GM19372 (cell line): ENCODE measurements around the gene NDEL1.
"Not testable (repeated sequence)": the region's sequence is repeated elsewhere in the genome, so short reads cannot be mapped to it uniquely, and the experiment has no call there.

Source experiments
- ATAC-seq: cut with Tn5 transposase; IDR thresholded peaks from one replicate; pipeline ENCODE4 v1.9.1; 2021; ENCODE audit warnings: mild to moderate bottlenecking, low read depth, moderate library complexity; ENCODE audit not compliant: unreplicated experiment

NDEL1 gene, protein sequence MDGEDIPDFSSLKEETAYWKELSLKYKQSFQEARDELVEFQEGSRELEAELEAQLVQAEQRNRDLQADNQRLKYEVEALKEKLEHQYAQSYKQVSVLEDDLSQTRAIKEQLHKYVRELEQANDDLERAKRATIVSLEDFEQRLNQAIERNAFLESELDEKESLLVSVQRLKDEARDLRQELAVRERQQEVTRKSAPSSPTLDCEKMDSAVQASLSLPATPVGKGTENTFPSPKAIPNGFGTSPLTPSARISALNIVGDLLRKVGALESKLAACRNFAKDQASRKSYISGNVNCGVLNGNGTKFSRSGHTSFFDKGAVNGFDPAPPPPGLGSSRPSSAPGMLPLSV

GRCh38 chr17:8435245-8436168, at the start of gene NDEL1:
NDEL1 (plus strand) TSS chr17:8435884; CDS start chr17:8444272, 8,388 bp downstream.
- ATAC-seq = peak; percentile 93

- ATAC-seq = no peak
Observed at GRCh38 chr17:8386841-8387240, 48.8 kb upstream of the NDEL1 start.

- no peak for ATAC-seq
Observed at GRCh38 chr17:8387914-8388651, 47.6 kb upstream of the NDEL1 start.

- no peak for ATAC-seq
Observed at GRCh38 chr17:8391711-8392110, 44.0 kb upstream of the NDEL1 start.

- ATAC-seq = no peak
Observed at GRCh38 chr17:8392274-8392673, 43.4 kb upstream of the NDEL1 start.

GRCh38 chr17:8392674-8393469, 42.8 kb upstream of the NDEL1 start:
- ATAC-seq = no peak

DNA sequence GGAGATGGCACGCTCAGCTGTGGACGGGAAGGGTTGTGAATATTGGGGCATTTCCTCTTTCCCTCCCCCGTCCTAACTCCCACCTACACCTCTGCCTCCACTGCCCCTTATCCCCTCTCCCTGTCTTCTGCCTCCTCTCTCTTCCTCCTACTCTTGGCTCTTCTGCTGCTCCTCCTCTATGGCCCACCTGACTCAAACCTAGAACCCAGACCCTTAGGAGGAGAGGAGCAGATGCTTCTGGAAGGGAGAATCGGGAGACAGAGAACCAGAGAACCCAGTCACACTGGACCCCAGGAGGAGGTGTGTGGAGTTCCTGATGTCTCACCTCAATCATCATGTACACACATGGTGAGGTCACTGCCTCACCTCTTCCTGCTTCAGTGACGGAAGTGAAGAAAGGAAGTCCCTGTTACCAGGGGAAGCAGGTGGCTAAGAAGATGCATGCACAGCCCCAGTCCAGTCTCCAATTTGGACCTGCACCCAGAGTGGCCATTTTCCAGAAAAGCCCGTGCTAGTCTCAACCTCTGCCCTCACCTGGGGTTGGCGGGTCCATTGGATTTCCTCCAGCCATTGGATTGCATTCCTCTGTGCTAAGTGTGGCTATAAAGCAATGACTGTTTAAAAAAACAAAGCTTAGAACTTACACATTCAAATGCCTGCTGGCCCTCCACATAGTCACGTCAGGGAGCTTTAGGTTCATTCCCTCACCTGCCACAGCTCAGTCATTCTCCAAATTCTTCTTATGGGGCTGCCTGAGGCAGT, 42.0 kb upstream of the NDEL1 start:
- no peak for ATAC-seq

- ATAC-seq = not testable (repeated sequence)
Observed at GRCh38 chr17:8394497-8394896, 41.2 kb upstream of the NDEL1 start.

DNA sequence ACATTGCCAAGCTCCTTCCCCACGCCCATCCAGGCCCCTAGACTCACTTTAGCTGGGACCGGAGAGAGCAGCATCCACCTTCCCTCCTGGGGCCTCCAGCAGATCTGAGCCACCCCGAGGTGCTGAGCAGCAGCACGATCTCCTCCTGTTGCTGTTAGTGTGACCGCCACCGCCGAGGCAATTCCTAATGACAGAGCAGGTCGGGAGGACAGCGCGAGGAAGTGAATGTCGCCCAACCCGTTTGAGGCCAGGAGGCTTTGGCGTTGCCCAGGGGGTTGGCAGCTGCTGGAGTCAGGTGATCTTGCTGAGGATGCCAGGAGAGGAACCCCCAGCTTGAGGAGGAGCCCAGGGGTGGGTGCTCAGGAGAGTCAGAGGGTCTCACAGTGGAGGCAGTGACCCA, 38.0 kb upstream of the NDEL1 start, which contains the start of gene RNF222:
RNF222 (minus strand) TSS at position 192 of the 400 bp plus-strand sequence. CDS start 4,366 bp downstream, outside the sequence.
- no peak for ATAC-seq

DNA sequence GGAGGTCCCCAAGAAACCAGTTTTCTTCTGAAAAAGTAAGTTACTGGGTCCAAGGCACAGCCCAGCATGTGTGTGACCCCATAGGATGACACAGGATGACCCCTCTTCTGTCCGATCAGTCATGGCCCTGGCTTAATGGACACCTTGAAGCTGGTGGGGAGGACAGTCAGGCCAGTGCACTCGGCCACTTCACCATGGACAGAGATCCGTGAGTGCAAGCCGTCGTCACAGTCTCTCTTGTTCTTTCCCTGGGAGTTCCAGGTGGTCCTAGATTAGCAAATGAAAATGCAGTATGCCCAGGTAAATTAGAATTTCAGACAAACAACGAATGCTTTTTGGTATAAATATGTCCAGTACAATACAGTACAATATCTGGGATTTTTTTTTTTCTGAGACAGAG, 36.7 kb upstream of the NDEL1 start:
- ATAC-seq = no peak

- no peak for ATAC-seq
Observed at GRCh38 chr17:8401107-8401506, 34.6 kb upstream of the NDEL1 start.

- no peak for ATAC-seq
Observed at GRCh38 chr17:8402921-8403536, 32.7 kb upstream of the NDEL1 start.

DNA sequence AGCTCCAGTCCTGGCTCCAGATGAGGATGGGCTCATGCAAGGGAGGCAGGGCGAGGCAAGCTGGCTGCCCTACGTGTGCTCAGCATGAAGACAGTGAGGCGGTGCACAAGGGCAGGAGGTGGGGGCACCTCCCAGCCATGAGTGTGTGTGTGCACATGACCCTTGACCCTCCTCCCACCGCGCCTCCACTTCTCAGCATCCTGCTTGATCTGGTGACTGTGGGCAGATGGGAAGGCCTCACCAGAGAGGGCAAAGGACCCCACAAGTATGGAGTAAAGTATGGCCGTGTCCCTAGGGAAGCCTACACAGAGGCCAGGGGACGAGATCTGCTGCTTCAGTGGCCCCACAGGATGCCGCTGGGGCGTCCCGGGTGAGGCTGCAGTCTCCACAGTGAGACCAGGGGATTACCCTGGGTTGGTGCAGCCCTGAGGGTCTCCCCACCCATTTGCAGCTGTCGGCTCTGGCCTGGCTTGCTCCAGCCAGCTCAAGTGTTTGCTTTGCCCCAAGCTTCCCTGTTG, 30.1 kb upstream of the NDEL1 start:
- no peak for ATAC-seq

- no peak for ATAC-seq
Observed at GRCh38 chr17:8406174-8406573, 29.5 kb upstream of the NDEL1 start.

GRCh38 chr17:8408371-8408770, 27.3 kb upstream of the NDEL1 start:
- no peak for ATAC-seq

DNA sequence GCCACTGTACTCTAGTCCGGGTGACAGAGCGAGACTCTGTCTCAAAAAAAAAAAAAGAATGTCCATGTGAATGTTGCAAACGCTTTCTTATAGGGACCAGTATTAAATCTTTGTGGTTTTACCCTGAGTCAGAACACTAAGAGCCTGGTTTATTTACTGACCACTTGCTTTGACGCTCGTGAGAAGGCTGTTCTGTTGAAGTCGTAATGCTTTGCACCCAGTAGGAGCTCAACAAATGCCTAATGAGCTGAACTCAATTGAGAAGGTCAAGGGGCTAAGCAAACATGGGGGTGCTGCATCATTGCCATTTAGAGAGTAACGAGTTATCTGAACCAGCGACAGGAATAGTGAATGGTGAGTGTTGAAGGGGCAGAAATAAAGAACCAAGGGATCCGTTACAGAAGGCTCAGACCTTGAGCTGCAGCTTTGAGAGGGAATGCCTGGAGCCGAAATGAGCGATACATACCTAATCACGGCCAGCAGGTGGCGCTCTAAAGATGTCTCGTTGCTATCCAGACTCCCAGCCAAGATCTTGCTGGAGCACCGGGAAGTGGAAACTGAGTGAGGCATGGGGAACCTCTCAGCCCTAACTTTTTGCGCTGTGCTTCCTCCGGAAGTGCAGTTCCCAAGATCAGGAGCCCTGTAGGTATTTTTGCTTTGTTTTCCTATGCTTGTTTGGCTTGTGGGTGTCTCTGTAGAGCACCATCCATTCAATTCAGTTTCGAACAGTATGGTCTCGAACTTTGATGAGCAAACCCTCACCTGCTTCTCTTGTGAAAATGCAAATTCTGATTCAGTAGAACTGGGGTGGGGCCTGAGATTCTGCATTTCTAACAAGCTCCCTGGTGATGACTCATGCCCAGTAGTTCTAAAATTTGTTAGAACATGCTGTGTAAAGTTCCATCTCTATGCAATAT, 25.5 kb upstream of the NDEL1 start:
- ATAC-seq = no peak

GRCh38 chr17:8410883-8411238, 24.8 kb upstream of the NDEL1 start:
- ATAC-seq = no peak

DNA sequence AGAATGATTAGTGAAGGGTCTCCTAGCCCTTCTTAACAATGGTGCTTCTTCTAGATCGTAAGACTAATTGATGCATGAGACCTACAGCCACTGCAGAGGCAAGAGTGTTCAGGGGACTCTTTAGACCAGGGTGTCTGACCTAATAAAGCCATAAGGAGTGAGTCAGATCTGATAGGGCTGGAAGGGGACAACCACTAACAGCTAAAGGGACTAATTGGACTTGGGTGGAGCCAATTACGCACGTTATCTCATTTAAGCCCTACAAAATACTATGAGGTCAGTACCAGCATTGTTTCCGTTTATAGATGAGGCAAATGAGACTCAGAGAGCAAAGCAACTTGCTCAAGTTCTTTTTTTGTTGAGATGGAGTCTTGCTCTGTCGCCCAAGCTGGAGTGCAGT, 23.6 kb upstream of the NDEL1 start:
- ATAC-seq = no peak
